ENCODE results near the gene MYO18A. TPM values are rescaled to one million over a fixed set of nuclear protein-coding genes. Genes with fewer than 3 reads are reported as not detected.

The MYO18A gene
- total RNA-seq, 1 donor from 2014 or later: 465 TPM

DNA sequence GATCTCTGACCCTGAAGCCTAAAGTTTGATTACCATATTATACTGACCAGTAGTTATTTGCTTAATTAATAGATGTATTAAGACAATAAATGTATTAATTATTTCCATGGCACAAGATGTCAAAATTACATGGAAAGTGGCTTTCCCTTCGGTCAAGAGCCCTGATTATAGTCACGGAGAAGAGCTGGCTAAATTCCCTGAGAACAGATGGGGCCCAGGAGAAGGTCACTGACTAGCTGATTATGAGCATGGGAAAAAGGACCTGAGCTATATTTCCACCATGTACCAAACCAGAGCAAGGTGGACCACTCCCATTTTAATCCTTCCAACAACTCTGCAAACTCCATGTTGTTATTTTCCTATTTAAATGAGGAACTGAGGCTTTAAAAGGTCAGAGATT lies 12.9 kb upstream of the MYO18A start:
- Mint-ChIP-seq H3K36me3 (ENCODE audit: unreplicated experiment) (no peaks in the 10 kb centered on the region), H3K4me3 (ENCODE audit: unreplicated experiment) (no peak overlapping the region), H3K27me3 (ENCODE audit: unreplicated experiment) (peaks cover 3% of the 10 kb centered on the region), H3K27ac (ENCODE audit: unreplicated experiment) (no peak overlapping the region), H3K9me3 (ENCODE audit: unreplicated experiment) (no peaks in the 10 kb centered on the region), H3K4me1 (ENCODE audit: low read depth, unreplicated experiment) (no peaks in the 10 kb centered on the region)
- TF ChIP-seq, protein P1, sequence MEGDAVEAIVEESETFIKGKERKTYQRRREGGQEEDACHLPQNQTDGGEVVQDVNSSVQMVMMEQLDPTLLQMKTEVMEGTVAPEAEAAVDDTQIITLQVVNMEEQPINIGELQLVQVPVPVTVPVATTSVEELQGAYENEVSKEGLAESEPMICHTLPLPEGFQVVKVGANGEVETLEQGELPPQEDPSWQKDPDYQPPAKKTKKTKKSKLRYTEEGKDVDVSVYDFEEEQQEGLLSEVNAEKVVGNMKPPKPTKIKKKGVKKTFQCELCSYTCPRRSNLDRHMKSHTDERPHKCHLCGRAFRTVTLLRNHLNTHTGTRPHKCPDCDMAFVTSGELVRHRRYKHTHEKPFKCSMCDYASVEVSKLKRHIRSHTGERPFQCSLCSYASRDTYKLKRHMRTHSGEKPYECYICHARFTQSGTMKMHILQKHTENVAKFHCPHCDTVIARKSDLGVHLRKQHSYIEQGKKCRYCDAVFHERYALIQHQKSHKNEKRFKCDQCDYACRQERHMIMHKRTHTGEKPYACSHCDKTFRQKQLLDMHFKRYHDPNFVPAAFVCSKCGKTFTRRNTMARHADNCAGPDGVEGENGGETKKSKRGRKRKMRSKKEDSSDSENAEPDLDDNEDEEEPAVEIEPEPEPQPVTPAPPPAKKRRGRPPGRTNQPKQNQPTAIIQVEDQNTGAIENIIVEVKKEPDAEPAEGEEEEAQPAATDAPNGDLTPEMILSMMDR (IDR thresholded peaks at IDR 0.05; ENCODE audit: partially characterized antibody, unreplicated experiment): no peak
- no peak for DNase-seq

GRCh38 chr17:29190592-29191207 lies 10.5 kb upstream of the MYO18A start:
- no peaks in the 10 kb centered on the region for H3K36me3 Mint-ChIP-seq (ENCODE audit: unreplicated experiment)
- DNase-seq: no peak
- H3K27ac Mint-ChIP-seq (ENCODE audit: unreplicated experiment): no peak overlapping the region
- H3K9me3 Mint-ChIP-seq (ENCODE audit: unreplicated experiment): no peaks in the 10 kb centered on the region
- H3K4me1 Mint-ChIP-seq (ENCODE audit: low read depth, unreplicated experiment): no peaks in the 10 kb centered on the region
- no peak overlapping the region for H3K4me3 Mint-ChIP-seq (ENCODE audit: unreplicated experiment)
- TF ChIP-seq, protein P1 (IDR thresholded peaks at IDR 0.05; ENCODE audit: partially characterized antibody, unreplicated experiment): no peak
- peaks cover 3% of the 10 kb centered on the region for H3K27me3 Mint-ChIP-seq (ENCODE audit: unreplicated experiment)

DNA sequence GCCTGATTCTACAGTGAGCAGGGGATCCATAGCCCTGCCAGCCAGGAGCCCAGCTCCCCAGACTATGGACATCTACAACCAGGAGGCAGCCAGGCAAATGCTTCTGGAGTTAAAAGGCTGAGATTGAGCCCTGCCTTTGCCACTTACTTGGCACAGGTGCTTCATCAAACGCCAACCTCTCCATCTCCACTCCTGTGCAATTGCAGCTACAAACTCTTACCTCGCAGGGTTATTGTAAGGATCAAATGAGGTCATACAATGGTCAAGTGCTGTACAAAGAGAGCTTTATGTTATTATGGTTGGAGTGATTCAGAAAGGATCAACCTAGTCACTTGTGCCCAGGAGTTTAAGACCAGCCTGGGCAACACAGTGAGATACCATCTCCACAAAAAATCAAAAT lies 9.8 kb upstream of the MYO18A start:
- no peak overlapping the region for H3K4me3 Mint-ChIP-seq (ENCODE audit: unreplicated experiment)
- no peak for DNase-seq
- no peak overlapping the region for H3K27ac Mint-ChIP-seq (ENCODE audit: unreplicated experiment)
- no peaks in the 10 kb centered on the region for H3K9me3 Mint-ChIP-seq (ENCODE audit: unreplicated experiment)
- TF ChIP-seq, protein P1 (IDR thresholded peaks at IDR 0.05; ENCODE audit: partially characterized antibody, unreplicated experiment): no peak
- peaks cover 3% of the 10 kb centered on the region for H3K27me3 Mint-ChIP-seq (ENCODE audit: unreplicated experiment)
- H3K36me3 Mint-ChIP-seq (ENCODE audit: unreplicated experiment): no peaks in the 10 kb centered on the region
- H3K4me1 Mint-ChIP-seq (ENCODE audit: low read depth, unreplicated experiment): no peaks in the 10 kb centered on the region

- TF ChIP-seq, protein P1 (IDR thresholded peaks at IDR 0.05; ENCODE audit: partially characterized antibody, unreplicated experiment): no peak
- Mint-ChIP-seq H3K4me1 (ENCODE audit: low read depth, unreplicated experiment) (no peaks in the 10 kb centered on the region), H3K9me3 (ENCODE audit: unreplicated experiment) (no peaks in the 10 kb centered on the region), H3K4me3 (ENCODE audit: unreplicated experiment) (no peak overlapping the region), H3K27me3 (ENCODE audit: unreplicated experiment) (peaks cover 3% of the 10 kb centered on the region), H3K27ac (ENCODE audit: unreplicated experiment) (no peak overlapping the region), H3K36me3 (ENCODE audit: unreplicated experiment) (no peaks in the 10 kb centered on the region)
- DNase-seq: no peak
Observed at GRCh38 chr17:29189355-29189754, 9.2 kb upstream of the MYO18A start.

DNA sequence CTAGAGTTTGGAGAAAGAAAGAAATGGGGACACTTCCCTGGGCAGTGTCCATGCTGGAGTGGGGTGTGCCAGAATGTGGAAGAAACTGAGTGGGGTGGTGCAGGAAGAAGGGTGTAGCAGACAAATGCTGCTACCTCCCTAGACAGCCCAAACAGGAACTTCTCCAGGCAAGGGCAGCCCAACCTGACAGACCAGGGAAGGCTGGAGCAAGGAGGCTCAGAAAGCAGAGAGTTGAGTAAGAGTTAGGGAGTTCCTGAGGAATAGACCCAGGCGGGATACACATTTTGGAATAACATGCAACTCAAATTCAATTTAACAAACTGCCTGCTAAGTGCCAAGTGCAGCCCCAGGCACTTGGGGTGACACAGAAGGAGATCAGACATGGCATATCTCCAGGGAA lies 1.0 kb upstream of the MYO18A start:
- Mint-ChIP-seq H3K9me3 (ENCODE audit: unreplicated experiment) (no peaks in the 10 kb centered on the region), H3K36me3 (ENCODE audit: unreplicated experiment) (peaks cover 5% of the 10 kb centered on the region), H3K27me3 (ENCODE audit: unreplicated experiment) (peaks cover 10% of the 10 kb centered on the region), H3K4me3 (ENCODE audit: unreplicated experiment) (no peak overlapping the region), H3K4me1 (ENCODE audit: low read depth, unreplicated experiment) (peaks cover 14% of the 10 kb centered on the region), H3K27ac (ENCODE audit: unreplicated experiment) (no peak overlapping the region)
- no peak for DNase-seq
- TF ChIP-seq, protein P1 (IDR thresholded peaks at IDR 0.05; ENCODE audit: partially characterized antibody, unreplicated experiment): no peak

Measured in glutamatergic neuron (in vitro differentiated cells).